ENCODE data around the gene FBXO10. TPM values are rescaled to one million over a fixed set of nuclear protein-coding genes. Genes with fewer than 3 reads are reported as not detected.

The FBXO10 gene
- total and polyA plus RNA-seq, 2 of the 4 experiments (the other 2 are of a cell fraction) = 6.6 to 6.7 TPM

DNA sequence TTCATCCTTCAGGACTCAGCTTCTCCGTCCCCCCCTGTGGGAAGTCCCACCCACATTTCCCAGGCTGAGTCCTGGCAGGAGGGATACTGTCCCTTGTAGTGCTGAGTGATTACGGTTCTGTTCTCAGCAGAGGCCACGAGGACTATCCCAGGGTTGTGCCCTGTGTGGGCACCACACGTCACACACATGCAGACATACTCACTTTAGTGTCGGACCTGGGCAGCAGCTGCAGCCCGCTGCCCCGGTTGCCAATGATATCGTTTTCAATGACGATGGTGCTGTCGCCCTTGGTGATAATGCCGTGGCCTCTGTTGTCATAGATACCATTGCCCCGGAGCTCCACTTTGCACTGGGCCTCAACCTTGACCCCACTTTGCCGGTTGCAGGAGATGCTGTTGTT lies 58.3 kb downstream of the FBXO10 start:
- no peak for ATAC-seq (ENCODE audit: low read depth)
- Histone ChIP-seq H3K4ac (ENCODE audit: low read depth, low read length) (no peak overlapping the region), H3K4me1 (ENCODE audit: control insufficient read depth, insufficient read depth, low read length) (no peaks in the 10 kb centered on the region), H2BK120ac (ENCODE audit: low read depth, low read length) (no peak overlapping the region), H2AK5ac (ENCODE audit: low read depth, low read length) (no peak overlapping the region), H3K14ac (replicated peaks; ENCODE audit: low read depth, low read length) (no peak overlapping the region), H4K20me1 (ENCODE audit: insufficient read depth, low read length) (no peaks in the 10 kb centered on the region), H3K4me2 (ENCODE audit: low read depth, low read length) (no peak overlapping the region), H2BK20ac (ENCODE audit: low read depth, low read length) (no peak overlapping the region), H2BK15ac (ENCODE audit: low read depth, low read length) (no peak overlapping the region), H3K4me3 (ENCODE audit: insufficient read depth, low read depth, low read length) (no peak overlapping the region), H3K27ac (ENCODE audit: insufficient read depth, low read length) (no peak overlapping the region), H4K8ac (ENCODE audit: low read depth in 2 of 2, low read length in 2 of 2) (no peak overlapping the region), H4K5ac (ENCODE audit: low read depth, low read length) (no peak overlapping the region), H3K79me1 (ENCODE audit: low read depth in 1 of 2, low read length in 2 of 2) (no peaks in the 10 kb centered on the region), H3K23ac (ENCODE audit: low read depth, low read length) (no peak overlapping the region), H3K9me1 (ENCODE audit: insufficient read depth, low read length) (0 out of 2 replicates have a peak, but pooled peaks cover 6% of the 10 kb centered on the region), H2AFZ (replicated peaks; ENCODE audit: low read length, poor library complexity) (peak overlapping the region; percentile 30), H2AK9ac (replicated peaks; ENCODE audit: low read depth, low read length, poor library complexity) (no peak overlapping the region), H3K9me3 (ENCODE audit: control insufficient read depth, insufficient read depth, low read length) (no peaks in the 10 kb centered on the region), H3K56ac (ENCODE audit: extremely low read depth, insufficient read depth, low read length) (no peak overlapping the region), H4K91ac (ENCODE audit: insufficient read depth, low read depth, low read length) (no peak overlapping the region), H3K36me3 (ENCODE audit: control insufficient read depth, insufficient read depth, low read length) (peaks cover 30% of the 10 kb centered on the region), H3K18ac (ENCODE audit: low read depth, low read length) (no peak overlapping the region), H2BK5ac (ENCODE audit: low read depth, low read length, poor library complexity, severe bottlenecking) (no peak overlapping the region), H3K9ac (ENCODE audit: low read depth, low read length) (no peak overlapping the region), H3K27me3 (ENCODE audit: control insufficient read depth, insufficient read depth, low read length) (no peaks in the 10 kb centered on the region)
- dilution Hi-C loops (cut with HindIII; ENCODE audit: low sequenced_read_pairs, unreplicated experiment) (no loop called here), in situ Hi-C loops (cut with MboI; ENCODE audit: low sequenced_read_pairs) (no loop called here), intact Hi-C loops (cut with micrococcal nuclease) (no loop called here)
- POLR2A ChIA-PET (ENCODE audit: unreplicated experiment) = no interaction called here
- CTCF ChIA-PET = no interaction called here
- no TSS peak for BruUV-seq (replicated peaks)
- WGBS, 2 experiments (ENCODE audit: extremely low coverage in 2 of 2, insufficient read length in 1 of 2) = 92% methylated on average over 8 of the region's 13 CpGs; no CpG with 5 or more reads in 1 of the 2 experiments
- TF ChIP-seq, protein P1, sequence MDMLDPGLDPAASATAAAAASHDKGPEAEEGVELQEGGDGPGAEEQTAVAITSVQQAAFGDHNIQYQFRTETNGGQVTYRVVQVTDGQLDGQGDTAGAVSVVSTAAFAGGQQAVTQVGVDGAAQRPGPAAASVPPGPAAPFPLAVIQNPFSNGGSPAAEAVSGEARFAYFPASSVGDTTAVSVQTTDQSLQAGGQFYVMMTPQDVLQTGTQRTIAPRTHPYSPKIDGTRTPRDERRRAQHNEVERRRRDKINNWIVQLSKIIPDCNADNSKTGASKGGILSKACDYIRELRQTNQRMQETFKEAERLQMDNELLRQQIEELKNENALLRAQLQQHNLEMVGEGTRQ (IDR thresholded peaks at IDR 0.05; ENCODE audit: low read depth, low read length) = no peak
- TF ChIP-seq POLR2A (IDR thresholded peaks at IDR 0.05; ENCODE audit: low read depth, low read length) (no peak), CHD1 (IDR thresholded peaks at IDR 0.05; ENCODE audit: low read depth, low read length) (no peak), MXI1 (IDR thresholded peaks at IDR 0.05; ENCODE audit: borderline replicate concordance, low read depth, low read length) (no peak), MAFK (IDR thresholded peaks at IDR 0.05; ENCODE audit: low read depth, low read length) (no peak), RCOR1 (IDR thresholded peaks at IDR 0.05; ENCODE audit: insufficient replicate concordance, low read length) (no peak), SMC3 (IDR thresholded peaks at IDR 0.05; ENCODE audit: low read depth, low read length) (no peak), NFE2L2 (IDR thresholded peaks at IDR 0.05; ENCODE audit: low read depth, low read length) (no peak), FOS (IDR thresholded peaks at IDR 0.05; ENCODE audit: low read depth, low read length) (no peak)
- TF ChIP-seq, protein P2, sequence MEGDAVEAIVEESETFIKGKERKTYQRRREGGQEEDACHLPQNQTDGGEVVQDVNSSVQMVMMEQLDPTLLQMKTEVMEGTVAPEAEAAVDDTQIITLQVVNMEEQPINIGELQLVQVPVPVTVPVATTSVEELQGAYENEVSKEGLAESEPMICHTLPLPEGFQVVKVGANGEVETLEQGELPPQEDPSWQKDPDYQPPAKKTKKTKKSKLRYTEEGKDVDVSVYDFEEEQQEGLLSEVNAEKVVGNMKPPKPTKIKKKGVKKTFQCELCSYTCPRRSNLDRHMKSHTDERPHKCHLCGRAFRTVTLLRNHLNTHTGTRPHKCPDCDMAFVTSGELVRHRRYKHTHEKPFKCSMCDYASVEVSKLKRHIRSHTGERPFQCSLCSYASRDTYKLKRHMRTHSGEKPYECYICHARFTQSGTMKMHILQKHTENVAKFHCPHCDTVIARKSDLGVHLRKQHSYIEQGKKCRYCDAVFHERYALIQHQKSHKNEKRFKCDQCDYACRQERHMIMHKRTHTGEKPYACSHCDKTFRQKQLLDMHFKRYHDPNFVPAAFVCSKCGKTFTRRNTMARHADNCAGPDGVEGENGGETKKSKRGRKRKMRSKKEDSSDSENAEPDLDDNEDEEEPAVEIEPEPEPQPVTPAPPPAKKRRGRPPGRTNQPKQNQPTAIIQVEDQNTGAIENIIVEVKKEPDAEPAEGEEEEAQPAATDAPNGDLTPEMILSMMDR (conservative IDR thresholded peaks at IDR 0.05; ENCODE audit: low read depth, low read length) = no peak
- TF ChIP-seq, protein P3, sequence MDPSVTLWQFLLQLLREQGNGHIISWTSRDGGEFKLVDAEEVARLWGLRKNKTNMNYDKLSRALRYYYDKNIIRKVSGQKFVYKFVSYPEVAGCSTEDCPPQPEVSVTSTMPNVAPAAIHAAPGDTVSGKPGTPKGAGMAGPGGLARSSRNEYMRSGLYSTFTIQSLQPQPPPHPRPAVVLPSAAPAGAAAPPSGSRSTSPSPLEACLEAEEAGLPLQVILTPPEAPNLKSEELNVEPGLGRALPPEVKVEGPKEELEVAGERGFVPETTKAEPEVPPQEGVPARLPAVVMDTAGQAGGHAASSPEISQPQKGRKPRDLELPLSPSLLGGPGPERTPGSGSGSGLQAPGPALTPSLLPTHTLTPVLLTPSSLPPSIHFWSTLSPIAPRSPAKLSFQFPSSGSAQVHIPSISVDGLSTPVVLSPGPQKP (IDR thresholded peaks at IDR 0.05; ENCODE audit: borderline replicate concordance, low read depth, low read length) = no peak
- DNase-seq = no peak

Measured in IMR-90 (cell line).